DMS53 treated with DMSO at 0.1 percent for 48 hours (cell line): ENCODE results near the gene ACSF3.

Experiments
- DNase-seq: peaks from one replicate; lab custom pipeline; 2025; ENCODE audit not compliant: unreplicated experiment; lab: John Stamatoyannopoulos, UW

Gene ACSF3

DNA sequence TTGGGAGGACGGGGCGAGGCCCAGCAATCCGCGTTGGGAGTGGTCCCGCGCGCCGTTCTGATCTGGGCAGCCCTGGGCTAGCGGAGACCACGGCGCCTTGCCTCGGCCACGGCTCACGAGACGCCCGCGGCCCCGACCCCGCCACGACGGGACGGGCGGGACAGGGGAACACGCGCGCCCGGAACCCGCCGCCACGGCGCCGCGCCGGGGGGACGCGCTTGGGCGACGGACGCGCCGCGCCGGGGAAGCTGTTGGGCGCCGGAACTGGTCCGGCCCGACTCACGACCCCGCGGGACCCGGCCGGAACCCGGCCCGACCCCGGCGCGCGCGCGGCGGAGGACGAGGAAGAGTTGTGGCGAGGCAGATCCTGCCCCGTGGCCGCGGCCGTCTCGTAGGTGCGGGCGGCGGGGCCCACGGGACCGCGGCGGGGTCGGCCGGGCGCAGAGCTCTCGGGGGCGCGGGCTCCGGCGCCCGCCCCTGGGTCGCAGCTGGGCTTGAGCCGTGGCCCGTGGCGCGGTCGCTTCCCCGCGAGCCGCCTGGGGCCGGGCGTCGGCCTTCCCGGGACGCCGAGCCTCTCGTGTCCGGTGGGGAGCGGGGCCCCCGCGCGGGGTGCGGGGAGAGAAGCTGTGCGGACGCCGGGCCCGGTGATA, at the start of gene ACSF3:
TSS of gene ACSF3 (plus strand) at position 251 of the 650 bp plus-strand sequence. CDS start 6,830 bp downstream, outside the sequence.
- DNase-seq = no peak

DNA sequence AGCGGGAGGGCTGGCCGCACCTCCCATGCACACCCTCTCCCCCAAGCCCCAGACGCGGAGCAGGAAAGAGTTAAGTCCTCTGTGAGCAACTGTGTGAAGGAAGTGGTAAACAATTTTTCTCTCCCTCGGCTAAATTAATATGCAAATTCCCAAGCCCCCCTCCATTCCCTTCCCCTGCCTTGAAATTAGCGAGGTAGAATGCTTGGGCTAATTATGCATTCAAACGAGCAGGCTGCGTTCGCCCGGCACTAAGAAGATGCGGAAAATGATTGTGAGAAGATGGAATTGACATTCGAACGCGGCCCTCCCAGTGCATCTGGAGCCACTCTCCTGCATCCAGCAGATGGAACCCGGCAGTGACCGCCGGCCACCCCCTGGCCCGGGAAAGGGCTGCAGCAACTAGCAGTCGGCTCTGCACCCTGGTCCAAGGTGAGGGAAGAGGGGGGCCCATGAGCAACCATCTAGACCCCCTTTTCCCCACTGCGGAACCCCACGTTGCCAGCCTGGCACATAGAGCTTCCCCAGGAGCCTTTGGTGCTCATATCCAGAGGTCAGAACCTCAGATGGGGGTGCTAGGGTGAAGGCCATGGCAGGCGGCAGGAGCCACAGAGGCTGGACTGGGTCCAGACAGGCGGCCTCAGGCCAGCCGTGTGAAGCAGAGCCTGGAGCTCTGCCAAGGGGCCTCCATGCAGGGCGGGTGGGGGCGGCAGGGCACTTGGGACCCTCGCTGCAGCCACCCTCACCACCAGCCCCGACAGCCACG, 49.1 kb upstream of the ACSF3 start:
- DNase-seq = no peak

DNA sequence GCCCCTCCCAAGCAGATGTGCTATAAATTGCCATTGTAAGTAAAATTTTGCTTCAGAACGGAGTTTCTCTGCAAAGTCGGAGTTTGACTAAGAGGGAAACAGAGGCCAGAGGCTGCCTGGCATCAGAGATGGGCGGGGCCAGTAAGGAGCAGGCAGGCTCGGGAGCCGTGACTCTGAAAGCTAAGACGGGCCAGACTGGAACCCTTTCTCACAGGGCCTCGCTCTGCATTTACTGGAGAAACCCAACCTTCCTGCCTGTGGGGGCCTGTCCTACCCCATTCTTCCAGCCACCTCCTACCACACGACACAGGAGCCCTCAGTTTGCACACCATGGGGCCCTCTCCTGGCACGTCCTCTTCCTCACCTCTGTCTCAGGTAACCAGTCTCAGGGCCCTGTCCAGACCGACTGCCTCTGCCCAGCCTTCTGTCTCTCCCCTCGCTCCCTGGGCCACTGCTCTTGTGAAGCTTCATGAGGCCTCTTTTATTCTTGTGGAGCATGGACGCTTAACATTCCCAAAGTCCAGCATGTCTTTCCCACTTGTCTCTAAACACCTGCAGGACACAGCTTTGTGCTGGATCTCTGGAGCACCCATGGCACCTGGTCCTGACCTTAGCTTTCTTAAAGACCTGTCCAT, 48.4 kb upstream of the ACSF3 start:
- DNase-seq = no peak

DNA sequence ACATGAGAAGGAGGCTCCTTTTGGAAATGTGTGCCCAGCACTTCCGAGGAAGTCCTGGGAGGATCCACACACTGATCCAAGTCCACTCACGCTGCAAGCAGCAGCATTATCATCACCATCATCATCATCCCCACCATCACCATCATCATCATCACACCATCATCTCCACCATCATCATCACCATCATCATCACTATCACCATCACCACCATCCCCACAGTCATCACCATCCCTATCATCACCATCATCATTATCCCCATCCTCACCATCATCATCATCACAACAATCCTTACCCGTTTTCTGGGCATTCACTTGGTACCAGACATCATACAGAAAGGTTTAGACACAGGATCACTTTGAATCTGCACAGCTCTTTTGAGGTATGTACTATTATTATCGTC, 47.8 kb upstream of the ACSF3 start:
- DNase-seq = no peak

DNA sequence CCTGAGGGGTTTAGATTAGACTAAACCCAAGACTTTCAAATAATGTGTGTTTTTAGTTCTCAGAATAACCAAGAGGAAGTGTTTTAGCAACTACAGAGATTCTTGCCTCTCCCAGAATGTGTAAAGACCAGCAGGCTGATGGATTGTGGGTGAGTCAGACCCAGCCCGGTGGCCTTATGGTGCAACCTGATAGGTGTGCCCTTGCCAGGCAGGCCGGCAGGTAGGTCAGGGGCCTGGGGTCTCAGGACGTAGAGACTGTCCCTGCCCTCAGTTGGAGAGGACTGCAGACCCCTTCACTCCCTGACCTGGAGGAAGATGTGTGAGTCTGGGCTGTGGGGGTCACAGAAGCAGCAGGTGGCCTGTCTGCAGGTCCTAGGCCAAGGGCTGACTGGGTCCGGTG, 47.2 kb upstream of the ACSF3 start:
- no peak for DNase-seq

DNA sequence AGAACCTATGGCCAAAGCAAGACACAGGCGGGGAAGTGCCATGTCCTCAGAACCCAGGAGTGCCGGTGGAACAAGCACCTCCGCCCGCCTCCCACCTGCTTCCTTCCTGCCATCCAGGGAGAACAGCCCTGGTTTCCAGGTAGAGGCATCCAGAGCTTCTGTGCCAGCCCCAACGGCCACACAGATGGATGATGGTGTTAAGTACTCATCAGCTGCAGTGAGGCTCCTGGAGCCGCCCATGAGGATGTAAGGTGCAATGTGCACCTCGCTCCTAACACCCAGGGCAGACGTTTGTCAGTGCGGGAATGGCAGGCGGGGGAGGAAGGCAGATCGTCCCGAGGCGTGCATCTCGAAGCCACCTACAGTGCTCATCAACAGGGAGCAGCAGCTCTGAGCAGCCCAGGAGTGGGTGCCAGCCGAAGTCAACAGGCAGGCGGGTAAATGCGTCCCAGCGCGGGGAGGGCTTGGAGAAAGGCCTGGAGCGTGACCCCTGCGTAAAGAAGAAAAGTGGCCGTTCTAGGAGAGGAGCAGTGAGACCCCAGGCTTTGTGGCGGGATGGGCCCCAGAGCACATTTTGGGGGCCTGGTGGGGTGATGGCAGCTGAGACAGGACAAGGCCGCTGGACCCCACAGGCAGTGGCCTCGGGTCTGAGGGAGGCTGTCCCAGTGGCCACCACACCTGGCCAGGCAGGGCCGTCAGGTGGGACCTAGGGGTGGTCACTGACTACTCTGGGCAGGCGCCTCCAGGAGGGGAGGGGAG, 46.1 kb upstream of the ACSF3 start:
- DNase-seq = no peak

DNA sequence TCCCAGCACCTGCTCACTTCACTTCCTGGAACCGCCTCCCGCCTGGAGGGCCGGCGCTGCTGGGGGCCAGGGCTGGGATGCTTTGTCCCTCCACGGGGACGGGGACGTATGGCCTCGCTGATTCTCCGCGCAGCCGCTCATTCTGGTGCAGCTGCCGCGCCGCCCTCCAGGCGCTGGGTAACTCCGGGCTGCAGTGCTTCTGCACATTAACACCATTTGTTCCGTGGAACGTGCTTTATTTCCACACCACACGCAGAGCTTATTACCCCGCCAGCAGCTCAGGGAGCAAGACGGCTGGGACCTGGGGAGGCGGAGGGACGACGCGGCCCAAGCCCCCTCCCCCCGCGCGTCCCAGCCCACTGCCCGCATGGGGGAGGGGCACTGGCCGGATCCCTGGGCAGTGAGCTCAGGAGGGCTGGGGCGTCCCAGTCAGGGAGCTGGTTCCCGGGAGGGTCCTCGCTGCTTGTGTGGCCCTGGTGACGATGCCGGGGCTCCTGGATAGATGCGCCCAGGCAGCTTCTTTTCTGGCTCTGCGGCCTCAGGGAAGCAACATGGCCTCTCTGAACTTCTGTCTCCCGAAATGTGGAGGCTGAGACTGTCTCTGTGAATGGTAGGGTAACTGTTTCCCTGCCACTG, 45.4 kb upstream of the ACSF3 start:
- DNase-seq = no peak

DNA sequence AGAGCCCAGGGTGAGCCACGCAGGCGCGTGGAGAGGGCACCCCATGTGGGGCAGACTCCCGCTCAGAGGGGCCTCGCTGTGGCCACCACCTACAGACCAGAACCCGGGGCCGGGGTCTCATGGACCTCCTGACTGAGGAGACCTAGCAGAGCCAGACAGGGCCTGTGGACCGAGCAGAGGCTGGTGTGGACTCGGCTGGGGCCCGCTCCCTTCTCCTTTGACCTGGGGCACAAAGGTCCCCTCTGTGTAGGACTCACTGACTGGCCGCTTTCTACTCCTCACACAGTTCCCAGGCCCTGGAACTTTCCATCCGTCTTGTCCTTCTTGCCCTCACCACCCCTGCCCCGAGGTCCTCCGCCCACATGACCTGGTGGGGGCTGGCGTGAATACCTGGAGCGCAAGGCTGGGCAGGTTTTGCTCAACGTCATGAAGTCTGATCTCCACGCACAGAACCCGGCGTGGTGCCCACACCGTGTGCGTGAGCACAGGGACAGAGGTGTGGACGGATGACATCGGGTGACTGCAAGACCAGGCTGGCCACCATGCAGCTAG, 44.7 kb upstream of the ACSF3 start:
- no peak for DNase-seq

DNA sequence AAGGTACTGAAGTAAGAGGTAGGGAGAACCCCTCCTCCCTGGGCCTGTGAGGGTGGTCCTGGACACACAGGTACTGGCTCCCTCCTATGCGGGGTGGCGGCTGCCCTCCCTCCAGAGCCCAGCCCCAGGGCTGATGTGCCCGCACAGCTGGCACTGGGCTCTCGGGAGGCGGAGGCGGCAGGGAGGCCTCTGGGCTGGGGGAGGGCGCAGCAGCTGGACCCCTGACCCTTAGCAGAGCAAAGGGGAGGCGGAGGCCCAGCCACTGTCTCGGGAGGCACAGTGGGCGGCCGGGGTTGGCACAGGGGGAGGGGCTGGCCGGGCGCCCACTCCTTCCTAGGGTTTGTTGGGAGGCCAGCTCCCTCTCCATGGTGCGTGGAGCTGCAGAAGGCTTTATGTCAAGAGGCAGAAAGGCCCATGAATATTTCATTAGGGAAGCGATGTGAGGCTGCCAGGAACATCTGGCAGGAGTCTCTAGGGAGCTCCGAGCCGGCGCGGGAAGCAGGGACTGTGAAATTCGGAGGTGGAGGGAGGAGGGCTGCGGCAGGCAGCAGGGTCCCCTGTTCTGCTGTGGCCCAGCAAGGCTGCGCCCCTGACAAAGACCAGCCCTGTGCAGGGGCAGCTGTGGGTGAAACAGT, 44.1 kb upstream of the ACSF3 start:
- DNase-seq = no peak

DNA sequence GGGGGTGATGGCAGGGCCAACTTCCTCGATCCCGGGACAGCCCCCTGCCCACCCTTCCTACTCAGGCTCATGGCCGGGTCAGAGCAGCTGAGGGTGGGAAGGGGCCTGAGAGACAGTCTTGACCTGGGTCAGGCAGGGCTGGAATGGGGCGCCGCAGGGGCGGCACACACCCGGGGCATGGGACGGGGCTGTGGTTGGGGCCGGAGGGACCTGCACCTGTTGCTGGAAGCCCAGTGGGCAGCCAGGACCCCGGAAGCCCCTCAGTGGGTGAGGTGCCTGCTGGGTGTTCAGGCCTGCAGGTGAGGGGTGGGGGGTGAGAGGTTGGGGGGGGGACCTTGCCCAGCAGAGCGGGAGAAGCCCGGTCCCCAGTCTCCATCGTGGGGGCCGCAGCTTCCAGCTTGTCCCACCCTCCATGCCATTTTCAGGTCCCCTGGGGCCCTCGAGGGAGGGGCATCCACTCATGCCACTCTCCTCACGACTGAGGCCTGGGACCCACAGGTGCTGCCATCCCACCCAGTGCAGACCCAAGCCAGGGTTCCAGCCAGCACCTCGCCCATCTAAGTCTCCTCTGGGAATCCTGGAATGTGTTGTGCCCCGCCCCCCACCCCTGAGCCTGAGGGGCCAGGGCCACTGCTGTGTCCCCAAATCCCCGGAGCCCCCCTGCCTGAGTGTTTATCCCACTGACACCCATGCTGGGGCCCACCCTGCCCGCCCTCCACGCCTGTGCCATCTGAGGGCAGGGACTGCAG, 43.4 kb upstream of the ACSF3 start:
- no peak for DNase-seq

DNA sequence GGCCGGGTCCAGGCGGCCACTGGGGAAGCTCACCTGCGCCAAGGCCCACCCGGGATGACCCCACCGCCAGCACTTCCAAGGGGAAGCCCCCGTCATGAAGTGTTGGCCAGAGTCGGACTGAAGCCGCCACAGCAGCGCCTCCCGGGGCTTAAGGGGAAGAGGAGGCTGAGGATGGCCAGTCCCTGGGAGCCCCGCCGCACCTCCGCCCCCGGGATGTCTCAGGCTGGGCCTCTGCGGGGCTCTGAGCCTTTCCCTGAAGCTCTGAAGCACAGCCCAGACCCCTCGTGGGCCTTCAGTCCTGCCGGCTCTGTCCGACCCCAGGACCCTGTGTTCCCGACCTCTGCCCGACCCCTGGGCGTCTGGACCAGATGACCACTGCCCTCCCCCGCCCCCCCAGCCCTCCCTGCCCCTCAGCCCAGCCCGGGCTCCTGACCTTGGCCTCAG, 42.8 kb upstream of the ACSF3 start:
- DNase-seq = no peak

DNA sequence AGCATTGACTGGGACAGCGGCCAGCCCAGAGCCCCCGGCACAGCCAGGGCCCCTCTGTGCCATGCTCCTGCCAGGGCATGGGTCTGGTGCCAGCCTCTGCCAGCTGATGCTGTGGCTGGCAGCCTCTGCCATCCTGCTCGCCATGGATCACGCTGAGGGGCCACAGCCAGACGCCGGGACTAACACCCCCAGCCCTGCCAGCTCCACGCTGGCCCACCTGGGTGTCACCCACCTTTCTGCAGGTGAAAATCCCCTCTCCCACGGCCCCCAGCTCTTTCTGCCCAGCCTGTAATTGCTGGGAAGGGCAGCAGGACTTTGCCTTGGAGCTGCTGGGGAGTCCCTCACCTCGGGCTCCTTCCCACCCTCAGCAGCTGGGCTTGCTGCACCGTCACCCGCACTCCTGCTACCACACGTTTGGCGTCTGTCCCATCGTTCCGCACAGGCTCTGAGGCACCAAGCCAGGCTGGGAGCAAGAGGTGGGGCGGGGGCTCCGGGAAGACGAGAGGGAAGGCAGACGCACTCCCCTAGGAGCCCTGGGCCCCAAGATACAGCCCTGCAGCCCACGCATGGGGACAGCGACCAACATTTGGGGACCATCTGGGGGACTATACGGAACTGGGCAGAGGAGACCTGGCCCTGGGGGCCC, 42.0 kb upstream of the ACSF3 start:
- no peak for DNase-seq

DNA sequence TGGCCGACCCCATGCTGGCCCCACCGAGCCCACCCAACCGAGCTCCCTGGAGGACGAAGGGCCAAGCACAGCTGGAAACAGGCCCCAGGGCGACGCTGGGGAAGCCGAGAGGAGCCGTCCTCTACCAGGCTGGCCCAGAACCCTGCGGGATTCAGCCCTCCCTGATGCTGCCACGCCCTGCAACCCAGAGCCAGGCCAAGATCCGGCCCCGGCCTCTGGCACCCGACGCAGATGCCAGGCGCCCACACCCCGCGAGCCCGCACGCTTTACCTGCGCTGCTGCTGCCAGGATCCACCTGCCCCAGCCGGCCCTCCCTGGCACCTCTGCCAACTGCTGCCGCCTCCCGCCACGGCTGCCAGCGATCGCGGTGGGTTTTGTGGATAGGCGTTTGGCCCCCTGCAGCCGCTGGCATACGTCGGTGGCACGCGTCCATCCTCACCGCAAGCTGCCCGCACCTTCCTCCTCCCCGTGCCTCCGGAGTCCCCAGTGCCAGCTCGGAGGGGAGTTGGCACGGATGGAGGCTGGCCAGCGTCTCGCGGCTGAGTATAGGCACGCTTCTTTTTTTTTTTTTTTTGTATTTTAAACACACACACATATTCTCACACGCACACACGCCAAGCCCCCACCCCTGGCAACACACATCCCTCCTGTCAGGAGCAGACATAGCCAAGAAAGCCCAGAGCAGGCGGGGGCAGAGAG, 41.3 kb upstream of the ACSF3 start:
- no peak for DNase-seq

DNA sequence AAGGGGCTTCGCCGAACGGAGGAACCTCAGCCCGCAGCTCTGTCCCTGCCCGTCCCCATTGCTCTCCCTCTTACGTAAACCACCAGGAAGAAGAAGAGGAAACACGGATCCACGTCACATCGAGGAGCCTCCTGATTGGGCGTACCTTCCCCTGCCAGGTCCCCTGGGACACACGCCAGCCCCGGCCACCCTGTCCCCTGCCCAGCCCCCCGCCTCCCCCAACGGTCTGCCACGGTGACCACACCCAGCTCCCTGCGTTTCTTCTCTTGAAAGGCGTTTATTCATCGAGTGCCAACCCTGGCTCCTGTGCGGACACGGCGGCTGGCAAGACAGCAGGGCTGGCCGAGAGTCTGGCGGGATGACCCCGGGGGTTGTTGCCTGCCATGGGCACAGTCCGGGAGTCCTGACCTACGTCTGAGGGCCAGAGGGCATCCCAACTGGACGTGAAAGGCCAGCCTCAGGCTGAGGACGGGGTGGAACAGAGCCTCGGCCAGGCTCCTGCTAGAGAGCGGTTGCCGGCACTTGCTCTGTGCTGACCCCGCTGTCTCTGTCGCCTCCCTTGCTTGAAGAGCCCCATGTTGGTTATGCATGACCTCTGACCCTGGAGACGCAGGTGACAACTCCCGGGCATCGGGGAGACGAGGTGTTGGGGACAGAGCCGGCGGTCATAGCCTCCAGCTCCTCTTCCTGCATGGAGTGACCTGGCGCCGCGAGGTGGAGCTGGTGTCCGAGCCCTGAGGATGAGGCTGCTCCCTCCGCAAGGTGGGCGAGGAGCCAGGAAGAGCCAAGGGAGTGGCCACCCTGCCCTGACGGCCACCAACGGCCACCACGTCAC, 40.5 kb upstream of the ACSF3 start:
- peak; percentile 21 for DNase-seq

DNA sequence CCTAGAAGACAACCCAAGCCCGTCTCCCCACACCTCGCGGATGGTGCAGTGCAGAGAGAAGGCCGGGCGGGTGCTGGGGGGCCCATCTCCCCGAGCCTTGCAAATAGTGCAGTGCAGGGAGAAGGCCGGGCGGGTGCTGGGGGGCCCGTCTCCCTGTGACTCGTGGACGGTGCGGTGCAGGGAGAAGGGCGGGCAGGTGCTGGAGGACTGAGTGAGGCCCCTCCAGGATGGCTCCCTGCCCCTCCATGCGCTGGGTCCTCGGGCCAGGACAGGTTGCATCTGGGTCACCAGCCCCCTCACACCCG, 40.0 kb upstream of the ACSF3 start:
- no peak for DNase-seq

DNA sequence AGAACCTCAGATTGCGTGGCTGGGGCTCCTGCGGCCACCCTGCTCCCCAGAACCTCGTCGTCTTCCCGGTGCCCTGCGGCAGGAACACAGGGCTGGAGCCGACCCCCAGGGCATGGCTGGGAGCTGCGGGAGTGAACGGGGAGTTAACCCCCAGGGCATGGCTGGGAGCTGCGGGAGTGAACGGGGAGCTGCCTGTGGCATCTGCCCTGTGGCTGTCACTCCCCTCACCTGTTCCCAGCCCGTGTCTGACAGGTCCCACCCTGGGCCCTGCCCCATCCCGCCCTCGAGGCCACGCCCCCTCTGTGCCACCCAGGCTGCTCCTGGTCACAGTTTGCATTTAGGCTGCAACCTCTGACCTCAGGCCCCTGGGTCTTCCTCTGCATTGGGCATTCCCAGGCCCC, 39.4 kb upstream of the ACSF3 start:
- DNase-seq = no peak

DNA sequence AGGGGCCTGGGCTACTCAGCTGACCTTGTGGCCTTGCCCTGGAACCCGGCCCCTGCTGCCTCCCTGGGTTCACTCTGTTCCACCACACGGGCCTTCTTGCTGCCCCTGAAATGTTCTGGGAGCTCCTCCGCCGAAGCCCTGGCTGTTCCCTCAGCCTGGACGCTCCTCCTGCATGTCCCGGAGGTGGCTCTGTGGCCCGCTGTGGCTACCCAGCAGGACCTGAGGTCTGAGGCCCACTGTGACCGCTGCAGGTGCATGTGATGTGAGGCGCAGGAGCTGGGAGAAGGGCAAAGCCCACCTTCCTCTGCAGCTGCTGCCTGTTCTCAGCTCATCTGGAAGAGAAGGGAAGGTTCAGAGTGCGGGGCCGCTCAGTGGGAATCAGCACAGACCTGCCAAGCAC, 38.9 kb upstream of the ACSF3 start:
- DNase-seq = no peak

DNA sequence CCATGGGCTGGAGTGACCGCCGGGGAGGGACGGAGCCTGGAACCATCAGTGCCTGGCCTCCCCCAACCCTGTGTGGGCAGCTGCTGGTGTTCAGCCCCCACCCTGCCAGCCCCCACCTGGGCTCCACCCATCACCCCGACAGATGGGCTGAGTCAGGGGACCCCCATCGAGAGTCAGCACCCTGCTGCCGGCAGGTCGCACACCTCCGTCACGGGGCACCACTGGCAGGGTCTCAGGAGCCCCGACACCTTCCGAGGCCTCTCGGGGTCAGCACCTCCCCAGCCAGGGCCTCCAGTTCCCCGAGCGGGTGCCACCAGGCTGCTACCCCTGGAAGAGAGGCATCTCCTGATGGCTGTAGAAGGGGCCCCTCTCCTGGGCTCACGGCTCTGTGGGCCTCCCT, 38.3 kb upstream of the ACSF3 start:
- no peak for DNase-seq
